Left ventricle myocardium inferior (tissue), 1 donor: ENCODE measurements around the gene ADAT3. TPM values are rescaled to one million over a fixed set of nuclear protein-coding genes. Genes with fewer than 3 reads are reported as not detected.
A peak's percentile ranks its signal among the peaks of the same experiment; 100 is the strongest.

ENCODE experiments used
- DNase-seq: peaks from one replicate; pipeline ENCODE4 v3.0.0-alpha.2; 2020
- H3K27ac ChIP-seq: fragments of 200-600 bp; replicated peaks from 2 replicates; pipeline ENCODE4 v1.8.0; 2021
- H3K27me3 ChIP-seq: fragments of 200-600 bp; 2 replicates; pipeline ENCODE4 v1.8.0; 2021; ENCODE audit warnings: low read depth
- H3K36me3 ChIP-seq: fragments of 200-600 bp; 2 replicates; pipeline ENCODE4 v1.8.0; 2021
- H3K4me1 ChIP-seq: fragments of 200-600 bp; 2 replicates; pipeline ENCODE4 v1.8.0; 2021
- H3K4me3 ChIP-seq: fragments of 200-600 bp; 2 replicates; pipeline ENCODE4 v1.8.0; 2021; ENCODE audit warnings: mild to moderate bottlenecking, moderate library complexity
- H3K9me3 ChIP-seq: fragments of 200-600 bp; replicated peaks from 2 replicates; pipeline ENCODE4 v1.8.0; 2021
- CTCF ChIP-seq: fragments of 200-600 bp; IDR thresholded peaks from 2 replicates; pipeline ENCODE4 v1.8.0; 2021; ENCODE audit warnings: antibody characterized with exemption, mild to moderate bottlenecking, borderline replicate concordance
- intact Hi-C: fragments of 100-400 bp; cut with micrococcal nuclease; formaldehyde crosslinking; loops from one replicate; pipeline ENCODE4 v1.11.0; 2022
- total RNA-seq: library from RNA; stranded (reverse); fragmentation: NEBNext Ultra II Directional; extraction: Animal tissue kit (Norgen Biotek cat#: 25700); gene quantifications from one replicate; pipeline ENCODE4 v1.2.1, GENCODE V29; 2021
- donor health status: DM: no; HTN: yes; CAD: no; lungs with severe emphysema.

The ADAT3 gene
- total RNA-seq, 1 donor from 2014 or later, result 1.8 TPM

GRCh38 chr19:1955171-1956121 is 50.2 kb downstream of the ADAT3 start:
- no peak for DNase-seq
- peaks cover 3% of the 10 kb centered on the region for H3K36me3 ChIP-seq
- H3K27me3 ChIP-seq, result no peaks in the 10 kb centered on the region
- TF ChIP-seq CTCF, result no peak
- no peak overlapping the region for H3K27ac ChIP-seq
- intact Hi-C loops, result no loop called here
- no peak overlapping the region for H3K4me3 ChIP-seq
- peaks cover 3% of the 10 kb centered on the region for H3K4me1 ChIP-seq
- H3K9me3 ChIP-seq, result no peaks in the 10 kb centered on the region

DNA sequence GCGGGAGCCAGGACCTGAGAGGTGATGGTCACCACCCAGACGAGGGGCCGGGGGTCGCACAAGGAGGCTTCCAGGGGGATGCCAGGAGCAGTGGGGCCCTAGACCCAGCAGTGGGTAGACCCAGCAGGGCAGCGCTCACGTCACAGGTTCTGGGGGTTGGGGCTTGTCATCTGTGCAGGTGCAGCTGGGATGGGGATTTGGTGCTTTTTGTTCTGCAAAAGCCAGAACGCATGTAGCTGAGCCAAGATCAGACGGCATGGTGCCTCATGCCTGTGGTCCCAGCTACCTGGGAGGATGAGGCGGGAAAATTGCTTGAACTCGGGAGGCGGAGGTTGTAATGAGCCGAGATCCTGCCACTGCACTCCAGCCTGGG is 50.9 kb downstream of the ADAT3 start:
- H3K36me3 ChIP-seq, result peaks cover 3% of the 10 kb centered on the region
- no peak for TF ChIP-seq CTCF
- no peak overlapping the region for H3K27ac ChIP-seq
- no peaks in the 10 kb centered on the region for H3K27me3 ChIP-seq
- no peaks in the 10 kb centered on the region for H3K9me3 ChIP-seq
- intact Hi-C loops, result no loop called here
- H3K4me3 ChIP-seq, result no peak overlapping the region
- no peak for DNase-seq
- H3K4me1 ChIP-seq, result peaks cover 3% of the 10 kb centered on the region

GRCh38 chr19:1956868-1957492 is 51.8 kb downstream of the ADAT3 start:
- peak; percentile 42 for DNase-seq
- Histone ChIP-seq H3K27me3 (no peaks in the 10 kb centered on the region), H3K36me3 (peaks cover under 1% of the 10 kb centered on the region), H3K9me3 (no peaks in the 10 kb centered on the region), H3K4me3 (no peak overlapping the region), H3K27ac (no peak overlapping the region), H3K4me1 (peaks cover 3% of the 10 kb centered on the region)
- intact Hi-C loops, result no loop called here
- TF ChIP-seq CTCF, result no peak

DNA sequence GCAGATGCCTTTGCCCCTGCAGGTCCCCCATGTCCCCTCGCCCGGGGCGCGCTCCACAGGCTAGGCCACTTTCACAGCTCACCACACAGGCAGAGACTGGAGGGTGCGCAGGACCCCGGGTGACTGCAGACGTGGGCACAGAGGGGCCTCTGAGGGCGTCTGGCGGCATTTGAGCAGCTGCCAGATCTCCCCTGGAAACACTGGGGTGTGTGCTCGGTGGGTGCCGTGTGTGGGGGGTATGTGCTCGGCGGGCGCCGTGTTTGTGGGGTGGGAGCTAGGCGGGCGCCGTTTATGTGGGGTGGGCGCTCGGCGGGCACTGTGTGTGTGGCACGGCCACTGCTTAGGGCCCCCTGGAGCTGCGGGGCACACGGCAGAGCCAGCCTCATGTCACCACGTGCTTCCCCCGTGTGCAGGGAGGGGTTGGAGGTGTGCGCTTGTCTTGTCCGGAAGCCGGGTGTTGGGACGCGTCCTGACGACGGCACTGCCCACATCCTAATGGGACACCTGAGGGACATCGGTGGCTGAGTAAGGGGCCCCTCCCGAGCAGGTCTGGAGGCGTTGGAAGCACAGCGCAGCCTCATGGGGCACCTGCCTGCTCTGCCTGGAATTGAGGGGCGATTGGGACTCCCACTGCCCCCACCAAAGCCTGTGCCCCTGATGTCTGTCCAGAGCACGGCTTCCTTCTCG is 52.5 kb downstream of the ADAT3 start:
- Histone ChIP-seq H3K4me3 (no peak overlapping the region), H3K27me3 (no peaks in the 10 kb centered on the region), H3K9me3 (no peaks in the 10 kb centered on the region), H3K4me1 (peaks cover 3% of the 10 kb centered on the region), H3K36me3 (no peaks in the 10 kb centered on the region), H3K27ac (no peak overlapping the region)
- no peak for DNase-seq
- intact Hi-C loops, result no loop called here
- TF ChIP-seq CTCF, result no peak

DNA sequence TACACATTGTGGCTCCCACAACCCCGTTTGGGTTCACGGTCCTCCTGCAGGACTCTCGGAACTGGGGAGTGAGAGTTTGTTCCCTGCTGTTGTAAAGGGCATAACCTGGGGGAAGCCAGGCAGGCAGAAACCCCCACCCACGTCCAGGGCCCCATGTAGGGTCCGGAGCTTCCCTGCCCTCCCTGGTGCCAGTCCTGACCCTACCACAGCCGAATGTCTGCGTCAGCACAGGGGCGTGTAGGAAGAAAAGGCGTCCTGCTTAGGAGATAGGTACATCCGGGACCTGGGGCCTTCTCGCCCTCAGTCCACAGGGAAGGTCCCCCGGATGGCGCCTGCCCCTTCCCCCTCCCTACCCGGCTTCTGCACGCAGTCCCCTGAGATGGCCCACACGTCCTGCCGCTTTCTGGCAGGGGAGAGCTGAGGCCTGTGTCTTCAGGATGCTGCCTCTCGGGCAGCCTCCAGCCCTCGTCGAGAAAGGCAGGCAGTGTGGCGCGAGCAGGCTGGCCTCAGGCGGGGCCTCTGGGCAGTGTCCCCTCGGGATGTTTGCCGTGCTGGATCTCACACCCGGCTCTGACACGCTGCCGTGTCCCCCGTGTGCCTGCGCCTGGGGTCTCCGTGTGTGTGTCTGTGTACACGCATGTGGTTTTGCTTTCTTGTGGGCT is 54.9 kb downstream of the ADAT3 start:
- no peak for DNase-seq
- no peak for TF ChIP-seq CTCF

More for the DNA sequence above, 54.9 kb downstream of the ADAT3 start:
- Histone ChIP-seq H3K27me3 (no peaks in the 10 kb centered on the region), H3K9me3 (no peaks in the 10 kb centered on the region), H3K27ac (no peak overlapping the region), H3K4me3 (no peak overlapping the region), H3K4me1 (peaks cover 8% of the 10 kb centered on the region), H3K36me3 (no peaks in the 10 kb centered on the region)
- intact Hi-C loops, result no loop called here
